Sigmoid colon (tissue), 4 donors: ENCODE measurements around the gene TM7SF3.

ENCODE experiments used
- EP300 ChIP-seq, 4 donors: sonication (generic); formaldehyde crosslinking; IDR thresholded peaks; one replicate each; pipeline ENCODE4 v1.6.1; 2017; ENCODE audit warnings: antibody characterized with exemption in 4 of 4
- POLR2A ChIP-seq, 2 donors: fragments of 450-650 bp; IDR thresholded peaks; one replicate each; pipeline ENCODE4 v1.6.1; 2016; ENCODE audit warnings: antibody characterized with exemption in 2 of 2, mild to moderate bottlenecking in 2 of 2, moderate library complexity in 2 of 2
- POLR2AphosphoS5 ChIP-seq, 4 donors: sonication (generic); formaldehyde crosslinking; IDR thresholded peaks; one replicate each; pipeline ENCODE4 v1.6.1; 2017; ENCODE audit warnings: antibody characterized with exemption in 4 of 4
- TF ChIP-seq, protein P1 (sequence below), 4 experiments: fragments of 450-650 bp in 3 of 4; fragments of 200-600 bp in 1 of 4; IDR thresholded peaks; one replicate each; pipeline ENCODE4 v1.5.1; 2016 to 2019; ENCODE audit warnings: antibody characterized with exemption in 4 of 4, mild to moderate bottlenecking in 3 of 4, moderate library complexity in 2 of 4

DNA sequence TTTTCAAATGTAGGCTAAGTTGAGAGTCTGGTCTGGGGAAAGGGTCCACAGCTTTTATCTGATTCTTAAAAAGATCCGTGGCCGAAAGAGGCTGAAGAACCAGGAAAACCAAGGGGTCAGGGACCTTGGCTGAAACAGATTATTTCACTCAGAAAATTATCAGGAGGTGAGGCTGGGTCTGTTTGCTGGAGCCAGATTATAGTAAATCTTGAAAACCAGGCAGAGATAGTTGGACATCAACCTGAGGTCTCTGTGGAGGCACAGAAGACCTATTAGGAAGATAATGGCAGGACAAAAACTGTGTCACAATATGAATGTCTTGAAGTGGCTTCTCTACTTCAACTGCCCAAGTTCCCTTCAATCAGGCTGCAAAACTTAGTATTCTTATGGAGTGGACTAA, 6.6 kb upstream of the TM7SF3 start:
- TF ChIP-seq, protein P1, sequence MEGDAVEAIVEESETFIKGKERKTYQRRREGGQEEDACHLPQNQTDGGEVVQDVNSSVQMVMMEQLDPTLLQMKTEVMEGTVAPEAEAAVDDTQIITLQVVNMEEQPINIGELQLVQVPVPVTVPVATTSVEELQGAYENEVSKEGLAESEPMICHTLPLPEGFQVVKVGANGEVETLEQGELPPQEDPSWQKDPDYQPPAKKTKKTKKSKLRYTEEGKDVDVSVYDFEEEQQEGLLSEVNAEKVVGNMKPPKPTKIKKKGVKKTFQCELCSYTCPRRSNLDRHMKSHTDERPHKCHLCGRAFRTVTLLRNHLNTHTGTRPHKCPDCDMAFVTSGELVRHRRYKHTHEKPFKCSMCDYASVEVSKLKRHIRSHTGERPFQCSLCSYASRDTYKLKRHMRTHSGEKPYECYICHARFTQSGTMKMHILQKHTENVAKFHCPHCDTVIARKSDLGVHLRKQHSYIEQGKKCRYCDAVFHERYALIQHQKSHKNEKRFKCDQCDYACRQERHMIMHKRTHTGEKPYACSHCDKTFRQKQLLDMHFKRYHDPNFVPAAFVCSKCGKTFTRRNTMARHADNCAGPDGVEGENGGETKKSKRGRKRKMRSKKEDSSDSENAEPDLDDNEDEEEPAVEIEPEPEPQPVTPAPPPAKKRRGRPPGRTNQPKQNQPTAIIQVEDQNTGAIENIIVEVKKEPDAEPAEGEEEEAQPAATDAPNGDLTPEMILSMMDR (IDR thresholded peaks at IDR 0.05) = no peak
- TF ChIP-seq EP300 (IDR thresholded peaks at IDR 0.05) (no peak), POLR2A (IDR thresholded peaks at IDR 0.05) (no peak), POLR2AphosphoS5 (IDR thresholded peaks at IDR 0.05) (no peak)
